ENCODE data around the gene IFI16.

- TF ChIP-seq, protein P1, sequence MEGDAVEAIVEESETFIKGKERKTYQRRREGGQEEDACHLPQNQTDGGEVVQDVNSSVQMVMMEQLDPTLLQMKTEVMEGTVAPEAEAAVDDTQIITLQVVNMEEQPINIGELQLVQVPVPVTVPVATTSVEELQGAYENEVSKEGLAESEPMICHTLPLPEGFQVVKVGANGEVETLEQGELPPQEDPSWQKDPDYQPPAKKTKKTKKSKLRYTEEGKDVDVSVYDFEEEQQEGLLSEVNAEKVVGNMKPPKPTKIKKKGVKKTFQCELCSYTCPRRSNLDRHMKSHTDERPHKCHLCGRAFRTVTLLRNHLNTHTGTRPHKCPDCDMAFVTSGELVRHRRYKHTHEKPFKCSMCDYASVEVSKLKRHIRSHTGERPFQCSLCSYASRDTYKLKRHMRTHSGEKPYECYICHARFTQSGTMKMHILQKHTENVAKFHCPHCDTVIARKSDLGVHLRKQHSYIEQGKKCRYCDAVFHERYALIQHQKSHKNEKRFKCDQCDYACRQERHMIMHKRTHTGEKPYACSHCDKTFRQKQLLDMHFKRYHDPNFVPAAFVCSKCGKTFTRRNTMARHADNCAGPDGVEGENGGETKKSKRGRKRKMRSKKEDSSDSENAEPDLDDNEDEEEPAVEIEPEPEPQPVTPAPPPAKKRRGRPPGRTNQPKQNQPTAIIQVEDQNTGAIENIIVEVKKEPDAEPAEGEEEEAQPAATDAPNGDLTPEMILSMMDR (IDR thresholded peaks at IDR 0.05), result no peak
- TF ChIP-seq EP300 (IDR thresholded peaks at IDR 0.05; ENCODE audit: low read depth), result no peak
- TF ChIP-seq POLR2A (IDR thresholded peaks at IDR 0.05), result no peak
These were observed 31.4 kb downstream of the IFI16 start for GRCh38 chr1:159040893-159041724.
